Measurements from ENCODE around the gene ZNF687.

DNA sequence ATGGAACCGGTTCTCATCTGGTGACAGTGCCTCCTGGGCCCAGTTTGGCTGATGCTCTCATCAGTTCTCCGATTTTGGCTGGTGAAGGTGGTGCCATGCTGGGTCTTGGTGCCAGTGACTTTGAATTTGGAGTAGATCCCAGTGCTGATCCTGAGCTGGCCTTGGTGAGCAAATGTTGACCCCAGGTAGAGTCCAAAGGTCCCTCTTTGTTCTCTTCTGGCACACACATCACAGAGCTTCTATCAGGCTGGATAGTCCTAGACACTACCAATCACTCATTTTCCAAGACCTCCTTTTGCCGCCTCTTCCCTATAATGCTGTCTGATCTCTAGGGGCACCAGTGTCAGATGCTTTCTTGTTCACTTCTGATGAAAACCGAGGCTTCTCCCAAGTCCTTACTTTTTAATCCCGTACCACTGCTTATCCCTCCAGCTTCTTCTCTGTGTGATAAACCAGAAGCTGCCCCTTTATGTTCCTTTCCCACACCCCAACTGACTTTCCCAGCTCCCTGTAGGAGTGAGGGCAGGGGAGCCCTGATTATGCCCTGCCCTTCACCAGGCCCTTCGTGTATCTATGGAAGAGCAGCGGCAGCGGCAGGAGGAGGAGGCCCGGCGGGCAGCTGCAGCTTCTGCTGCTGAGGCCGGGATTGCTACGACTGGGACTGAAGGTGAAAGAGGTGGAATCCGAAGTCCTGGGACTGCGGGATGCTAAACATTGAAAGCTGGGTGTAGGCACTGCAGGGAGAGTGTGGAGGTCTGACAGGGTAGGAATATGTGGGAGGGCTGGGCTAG lies 16.5 kb upstream of the ZNF687 start:
- TF ChIP-seq TCF12 (IDR thresholded peaks at IDR 0.05) (no peak), FOXM1 (IDR thresholded peaks at IDR 0.05; ENCODE audit: low read depth) (no peak), EZH2phosphoT487 (IDR thresholded peaks at IDR 0.05; ENCODE audit: borderline replicate concordance, low read depth) (no peak), ELF1 (IDR thresholded peaks at IDR 0.05) (no peak), TAF1 (IDR thresholded peaks at IDR 0.05; ENCODE audit: borderline replicate concordance, low read depth, low read length) (no peak), MXI1 (IDR thresholded peaks at IDR 0.05; ENCODE audit: low read depth, low read length) (no peak), SIN3A (IDR thresholded peaks at IDR 0.05; ENCODE audit: borderline replicate concordance, low read depth, low read length) (no peak), RFX5 (IDR thresholded peaks at IDR 0.05; ENCODE audit: low read length) (no peak), FOXJ3 (CRISPR knock-in tag; IDR thresholded peaks at IDR 0.05) (no peak), POLR2AphosphoS5 (IDR thresholded peaks at IDR 0.05; ENCODE audit: low read depth, low read length) (no peak)
- TF ChIP-seq, protein P1, sequence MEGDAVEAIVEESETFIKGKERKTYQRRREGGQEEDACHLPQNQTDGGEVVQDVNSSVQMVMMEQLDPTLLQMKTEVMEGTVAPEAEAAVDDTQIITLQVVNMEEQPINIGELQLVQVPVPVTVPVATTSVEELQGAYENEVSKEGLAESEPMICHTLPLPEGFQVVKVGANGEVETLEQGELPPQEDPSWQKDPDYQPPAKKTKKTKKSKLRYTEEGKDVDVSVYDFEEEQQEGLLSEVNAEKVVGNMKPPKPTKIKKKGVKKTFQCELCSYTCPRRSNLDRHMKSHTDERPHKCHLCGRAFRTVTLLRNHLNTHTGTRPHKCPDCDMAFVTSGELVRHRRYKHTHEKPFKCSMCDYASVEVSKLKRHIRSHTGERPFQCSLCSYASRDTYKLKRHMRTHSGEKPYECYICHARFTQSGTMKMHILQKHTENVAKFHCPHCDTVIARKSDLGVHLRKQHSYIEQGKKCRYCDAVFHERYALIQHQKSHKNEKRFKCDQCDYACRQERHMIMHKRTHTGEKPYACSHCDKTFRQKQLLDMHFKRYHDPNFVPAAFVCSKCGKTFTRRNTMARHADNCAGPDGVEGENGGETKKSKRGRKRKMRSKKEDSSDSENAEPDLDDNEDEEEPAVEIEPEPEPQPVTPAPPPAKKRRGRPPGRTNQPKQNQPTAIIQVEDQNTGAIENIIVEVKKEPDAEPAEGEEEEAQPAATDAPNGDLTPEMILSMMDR (IDR thresholded peaks at IDR 0.05): no peak
- TF ChIP-seq, protein P2, sequence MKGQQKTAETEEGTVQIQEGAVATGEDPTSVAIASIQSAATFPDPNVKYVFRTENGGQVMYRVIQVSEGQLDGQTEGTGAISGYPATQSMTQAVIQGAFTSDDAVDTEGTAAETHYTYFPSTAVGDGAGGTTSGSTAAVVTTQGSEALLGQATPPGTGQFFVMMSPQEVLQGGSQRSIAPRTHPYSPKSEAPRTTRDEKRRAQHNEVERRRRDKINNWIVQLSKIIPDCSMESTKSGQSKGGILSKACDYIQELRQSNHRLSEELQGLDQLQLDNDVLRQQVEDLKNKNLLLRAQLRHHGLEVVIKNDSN (IDR thresholded peaks at IDR 0.05; ENCODE audit: borderline replicate concordance, low read depth): no peak
- TF ChIP-seq, protein P3, sequence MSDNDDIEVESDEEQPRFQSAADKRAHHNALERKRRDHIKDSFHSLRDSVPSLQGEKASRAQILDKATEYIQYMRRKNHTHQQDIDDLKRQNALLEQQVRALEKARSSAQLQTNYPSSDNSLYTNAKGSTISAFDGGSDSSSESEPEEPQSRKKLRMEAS (IDR thresholded peaks at IDR 0.05; ENCODE audit: low read depth): no peak
- TF ChIP-seq, protein P4, sequence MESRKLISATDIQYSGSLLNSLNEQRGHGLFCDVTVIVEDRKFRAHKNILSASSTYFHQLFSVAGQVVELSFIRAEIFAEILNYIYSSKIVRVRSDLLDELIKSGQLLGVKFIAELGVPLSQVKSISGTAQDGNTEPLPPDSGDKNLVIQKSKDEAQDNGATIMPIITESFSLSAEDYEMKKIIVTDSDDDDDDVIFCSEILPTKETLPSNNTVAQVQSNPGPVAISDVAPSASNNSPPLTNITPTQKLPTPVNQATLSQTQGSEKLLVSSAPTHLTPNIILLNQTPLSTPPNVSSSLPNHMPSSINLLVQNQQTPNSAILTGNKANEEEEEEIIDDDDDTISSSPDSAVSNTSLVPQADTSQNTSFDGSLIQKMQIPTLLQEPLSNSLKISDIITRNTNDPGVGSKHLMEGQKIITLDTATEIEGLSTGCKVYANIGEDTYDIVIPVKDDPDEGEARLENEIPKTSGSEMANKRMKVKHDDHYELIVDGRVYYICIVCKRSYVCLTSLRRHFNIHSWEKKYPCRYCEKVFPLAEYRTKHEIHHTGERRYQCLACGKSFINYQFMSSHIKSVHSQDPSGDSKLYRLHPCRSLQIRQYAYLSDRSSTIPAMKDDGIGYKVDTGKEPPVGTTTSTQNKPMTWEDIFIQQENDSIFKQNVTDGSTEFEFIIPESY (IDR thresholded peaks at IDR 0.05; ENCODE audit: borderline replicate concordance, low read depth): no peak
